Tibial artery (tissue), 4 donors: Measurements from ENCODE around the gene PABPN1L.
"Not testable (repeated sequence)": the region's sequence is repeated elsewhere in the genome, so short reads cannot be mapped to it uniquely, and the experiment has no call there.

Experiments
- DNase-seq, 2 donors: peaks; one replicate each; pipeline ENCODE4 v3.0.0-alpha.2; 2019
- H3K27ac ChIP-seq, 2 donors: fragments of 200-600 bp; sonication (generic) in 1 of 2; 1 replicate in 1 of 2; 2 replicates in 1 of 2; pipeline ENCODE4 v1.5.1; 2018 to 2019; ENCODE audit warnings: mild to moderate bottlenecking in 1 of 2
- H3K27me3 ChIP-seq, 2 donors: fragments of 200-600 bp; sonication (generic) in 1 of 2; one replicate each; pipeline versions ENCODE4 v1.5.1 to v1.6.0; 2016 to 2019
- H3K36me3 ChIP-seq, 3 donors: fragments of 200-600 bp; sonication (generic) in 2 of 3; one replicate each; pipeline ENCODE4 v1.5.1; 2016 to 2019; ENCODE audit warnings: mild to moderate bottlenecking in 2 of 3
- H3K4me1 ChIP-seq, 4 donors: fragments of 200-600 bp; sonication (generic) in 2 of 4; 1 replicate in 3 of 4; 2 replicates in 1 of 4; pipeline ENCODE4 v1.5.1; 2016 to 2019
- H3K4me3 ChIP-seq, 2 donors: fragments of 200-600 bp; sonication (generic) in 1 of 2; 1 replicate in 1 of 2; 2 replicates in 1 of 2; pipeline ENCODE4 v1.5.1; 2018 to 2019; ENCODE audit warnings: mild to moderate bottlenecking in 2 of 2
- H3K9me3 ChIP-seq, 3 donors: fragments of 200-600 bp; sonication (generic) in 1 of 3; one replicate each; pipeline ENCODE4 v1.5.1; 2016 to 2019
- intact Hi-C: fragments of 100-400 bp; cut with DNase I; formaldehyde crosslinking; loops from one replicate; pipeline ENCODE4 v1.15.0; 2023; ENCODE audit warnings: low total_unique reads
- TF ChIP-seq, protein P1 (sequence below), 2 experiments: fragments of 200-600 bp in 1 of 2; fragments of 450-650 bp in 1 of 2; IDR thresholded peaks; one replicate each; pipeline ENCODE4 v1.5.1; 2017 to 2019; ENCODE audit warnings: antibody characterized with exemption in 2 of 2, mild to moderate bottlenecking in 1 of 2, moderate library complexity in 1 of 2

Gene PABPN1L

DNA sequence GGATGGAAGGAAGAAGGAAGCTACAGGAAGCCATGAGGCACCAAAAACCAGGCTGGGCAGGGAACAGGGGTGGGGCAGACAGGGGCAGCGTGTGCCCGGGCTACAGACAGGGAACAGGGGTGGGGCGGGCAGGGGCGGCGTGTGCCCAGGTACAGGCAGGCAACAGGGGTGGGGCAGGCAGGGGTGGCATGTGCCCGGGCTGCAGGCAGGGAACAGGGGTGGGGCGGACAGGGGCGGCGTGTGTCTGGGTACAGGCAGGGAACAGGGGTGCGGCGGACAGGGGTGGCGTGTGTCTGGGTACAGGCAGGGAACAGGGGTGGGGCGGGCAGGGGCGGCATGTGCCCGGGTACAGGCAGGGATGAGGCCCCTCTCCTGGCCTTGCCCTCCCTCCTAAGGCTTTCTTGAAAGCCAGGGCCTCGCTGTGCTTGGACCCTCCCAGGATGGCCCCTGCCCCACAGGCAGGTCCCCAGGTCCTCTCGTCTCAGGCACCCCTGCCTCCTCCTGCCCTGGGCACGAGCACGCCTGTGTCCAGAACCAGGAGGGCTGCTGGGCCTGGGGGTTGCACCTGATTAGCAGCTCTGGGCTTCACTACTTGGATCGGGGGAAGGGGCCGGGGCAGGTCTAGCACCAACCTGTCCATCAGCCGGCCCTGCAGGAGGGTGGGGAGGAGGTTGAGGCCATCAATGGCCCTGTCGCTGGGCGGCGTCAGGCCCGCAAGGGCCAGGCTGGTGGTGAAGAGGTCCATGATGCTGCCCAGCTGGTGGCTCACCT lies 40.2 kb downstream of the PABPN1L start:
- H3K4me3 ChIP-seq: no peak overlapping the region
- no peaks in the 10 kb centered on the region for H3K9me3 ChIP-seq
- DNase-seq: no peak
- H3K4me1 ChIP-seq: no peaks in the 10 kb centered on the region
- TF ChIP-seq, protein P1, sequence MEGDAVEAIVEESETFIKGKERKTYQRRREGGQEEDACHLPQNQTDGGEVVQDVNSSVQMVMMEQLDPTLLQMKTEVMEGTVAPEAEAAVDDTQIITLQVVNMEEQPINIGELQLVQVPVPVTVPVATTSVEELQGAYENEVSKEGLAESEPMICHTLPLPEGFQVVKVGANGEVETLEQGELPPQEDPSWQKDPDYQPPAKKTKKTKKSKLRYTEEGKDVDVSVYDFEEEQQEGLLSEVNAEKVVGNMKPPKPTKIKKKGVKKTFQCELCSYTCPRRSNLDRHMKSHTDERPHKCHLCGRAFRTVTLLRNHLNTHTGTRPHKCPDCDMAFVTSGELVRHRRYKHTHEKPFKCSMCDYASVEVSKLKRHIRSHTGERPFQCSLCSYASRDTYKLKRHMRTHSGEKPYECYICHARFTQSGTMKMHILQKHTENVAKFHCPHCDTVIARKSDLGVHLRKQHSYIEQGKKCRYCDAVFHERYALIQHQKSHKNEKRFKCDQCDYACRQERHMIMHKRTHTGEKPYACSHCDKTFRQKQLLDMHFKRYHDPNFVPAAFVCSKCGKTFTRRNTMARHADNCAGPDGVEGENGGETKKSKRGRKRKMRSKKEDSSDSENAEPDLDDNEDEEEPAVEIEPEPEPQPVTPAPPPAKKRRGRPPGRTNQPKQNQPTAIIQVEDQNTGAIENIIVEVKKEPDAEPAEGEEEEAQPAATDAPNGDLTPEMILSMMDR (IDR thresholded peaks at IDR 0.05): no peak
- H3K27ac ChIP-seq: no peak overlapping the region
- peaks cover 20 to 94% (median 50%) of the 10 kb centered on the region in 3 donors for H3K36me3 ChIP-seq
- no peaks in the 10 kb centered on the region for H3K27me3 ChIP-seq
- intact Hi-C loops: no loop called here

DNA sequence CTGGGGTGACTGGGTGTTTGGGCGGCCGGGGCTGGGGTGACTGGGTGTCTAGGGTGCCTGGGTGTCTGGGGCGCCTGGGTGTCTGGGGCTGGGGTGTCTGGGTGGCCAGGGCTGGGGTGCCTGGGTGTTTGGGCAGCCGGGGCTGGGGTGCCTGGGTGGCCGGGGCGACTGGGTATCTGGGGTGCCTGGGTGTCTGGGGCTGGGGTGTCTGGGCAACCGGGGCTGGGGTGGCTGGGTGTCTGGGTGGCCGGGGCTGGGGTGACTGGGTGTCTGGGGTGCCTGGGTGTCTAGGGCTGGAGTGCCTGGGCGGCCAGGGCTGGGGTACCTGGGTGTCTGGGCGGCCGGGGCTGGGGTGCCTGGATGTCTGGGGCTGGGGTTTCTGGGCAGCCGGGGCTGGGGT lies 41.3 kb downstream of the PABPN1L start:
- DNase-seq: no peak
- Histone ChIP-seq H3K27me3 (no peaks in the 10 kb centered on the region), H3K4me1 (no peaks in the 10 kb centered on the region), H3K9me3 (no peaks in the 10 kb centered on the region), H3K27ac (no peak overlapping the region), H3K36me3 (peaks cover 20 to 96% (median 51%) of the 10 kb centered on the region in 3 donors), H3K4me3 (no peak overlapping the region)
- TF ChIP-seq, protein P1 (IDR thresholded peaks at IDR 0.05): no peak
- intact Hi-C loops: no loop called here

DNA sequence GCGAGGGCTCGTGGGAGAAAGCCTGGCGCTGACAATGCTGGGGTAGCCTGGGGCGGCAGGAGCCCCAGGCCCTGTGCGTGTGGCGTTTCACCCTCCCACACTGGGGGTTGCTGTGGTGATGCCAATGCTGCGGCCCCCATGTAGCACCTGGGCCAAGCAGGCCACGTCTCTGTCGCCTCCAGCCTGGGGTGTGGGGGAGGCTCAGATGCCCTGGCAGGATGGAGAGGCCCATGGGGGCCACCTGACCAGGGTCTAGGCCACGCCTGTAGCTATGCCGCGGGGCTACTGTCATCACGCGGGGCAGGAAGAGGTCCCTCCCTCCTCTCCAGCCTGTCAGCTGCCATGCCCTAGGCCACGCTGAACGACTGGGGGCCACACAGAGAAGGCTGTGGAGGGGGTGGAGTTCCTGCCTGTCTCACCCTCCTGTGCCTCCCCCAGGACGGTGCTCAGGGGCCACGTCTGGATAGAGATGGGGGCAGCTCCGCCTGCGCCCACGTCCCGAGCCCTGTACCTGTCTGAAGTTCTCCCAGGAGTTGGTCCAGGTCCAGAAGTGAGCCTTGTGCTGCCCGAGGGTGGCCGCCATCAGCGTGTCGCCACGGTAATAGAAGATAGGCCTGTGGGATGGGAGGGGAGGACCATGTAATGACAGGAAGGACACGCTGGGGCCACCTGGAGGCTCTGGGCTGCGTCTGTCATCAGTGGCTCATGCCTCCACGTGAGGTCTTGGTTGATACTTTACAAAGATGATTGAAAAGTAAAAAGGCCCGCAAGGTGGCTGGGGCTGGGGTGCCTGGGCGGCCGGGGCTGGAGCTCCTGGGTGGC lies 42.0 kb downstream of the PABPN1L start:
- TF ChIP-seq, protein P1 (IDR thresholded peaks at IDR 0.05): no peak
- H3K27me3 ChIP-seq: no peaks in the 10 kb centered on the region
- intact Hi-C loops: no loop called here
- no peaks in the 10 kb centered on the region for H3K4me1 ChIP-seq
- no peak overlapping the region for H3K4me3 ChIP-seq
- no peak overlapping the region for H3K27ac ChIP-seq
- H3K9me3 ChIP-seq: no peaks in the 10 kb centered on the region
- peaks cover 20 to 89% (median 47%) of the 10 kb centered on the region in 3 donors for H3K36me3 ChIP-seq
- no peak for DNase-seq

DNA sequence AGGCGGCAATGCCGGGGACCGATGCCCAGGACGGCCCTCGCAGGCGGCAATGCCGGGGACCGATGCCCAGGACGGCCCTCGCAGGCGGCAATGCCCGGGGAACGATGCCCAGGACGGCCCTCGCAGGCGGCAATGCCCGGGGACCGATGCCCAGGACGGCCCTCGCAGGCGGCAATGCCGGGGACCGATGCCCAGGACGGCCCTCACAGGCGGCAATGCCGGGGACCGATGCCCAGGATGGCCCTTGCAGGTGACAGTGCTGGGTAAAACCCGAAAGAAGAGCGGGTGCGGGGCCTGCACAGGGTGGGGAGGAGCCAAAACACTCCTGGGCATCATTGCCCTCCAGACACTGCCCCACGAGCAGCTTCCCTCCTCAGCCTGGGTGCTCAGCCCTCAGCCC lies 42.8 kb downstream of the PABPN1L start:
- intact Hi-C loops, H3K27me3 ChIP-seq, H3K9me3 ChIP-seq, H3K4me3 ChIP-seq, DNase-seq, H3K27ac ChIP-seq, H3K4me1 ChIP-seq: not testable (repeated sequence)
- H3K36me3 ChIP-seq: peaks cover 20 to 81% (median 45%) of the 10 kb centered on the region in 3 donors

DNA sequence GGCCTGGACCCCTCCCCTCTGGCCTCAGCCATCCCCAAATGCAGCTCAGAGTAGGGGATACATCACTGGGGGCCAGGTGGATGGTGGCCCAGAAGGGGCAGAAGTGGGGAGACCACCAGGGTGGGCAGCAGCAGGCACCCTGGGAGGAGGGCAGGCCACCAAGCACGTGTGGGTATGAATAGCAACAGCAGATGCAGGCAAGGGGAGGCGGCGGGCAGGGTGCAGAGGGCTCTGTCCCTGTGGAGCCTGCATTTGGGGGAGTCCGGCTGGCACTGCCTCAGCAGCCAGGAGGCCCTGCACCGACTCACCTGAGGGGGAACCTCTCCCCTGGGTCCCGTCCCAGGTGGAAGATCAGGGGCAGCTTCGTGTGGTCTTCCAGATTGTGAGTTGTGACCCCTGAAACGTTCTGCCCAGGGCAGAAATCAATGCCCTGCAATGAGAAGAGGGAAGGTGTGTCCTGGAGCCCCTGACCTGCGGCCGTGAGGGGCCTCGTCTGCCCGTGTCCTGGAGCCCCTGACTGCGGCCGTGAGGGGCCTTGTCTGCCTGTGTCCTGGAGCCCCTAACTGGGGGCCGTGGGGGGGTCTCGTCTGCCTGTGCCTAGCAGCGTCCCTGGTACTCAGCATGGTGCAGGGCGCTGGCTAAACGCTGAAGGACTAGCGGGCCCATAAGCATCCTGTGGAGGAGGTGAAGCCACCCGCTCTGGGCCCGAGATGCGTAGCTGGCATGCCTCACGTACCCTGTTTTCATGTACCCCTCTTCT lies 44.0 kb downstream of the PABPN1L start:
- Histone ChIP-seq H3K36me3 (peaks cover 13 to 69% (median 36%) of the 10 kb centered on the region in 3 donors), H3K4me3 (no peak overlapping the region), H3K27ac (no peak overlapping the region), H3K9me3 (no peaks in the 10 kb centered on the region), H3K27me3 (no peaks in the 10 kb centered on the region), H3K4me1 (no peaks in the 10 kb centered on the region)
- TF ChIP-seq, protein P1 (IDR thresholded peaks at IDR 0.05): no peak
- intact Hi-C loops: no loop called here
- no peak for DNase-seq
